HG03565 (cell line): Measurements from ENCODE around the gene MALRD1.

Source experiments
- ATAC-seq: cut with Tn5 transposase; IDR thresholded peaks from one replicate; pipeline ENCODE4 v1.9.1; 2021; ENCODE audit warnings: mild to moderate bottlenecking, moderate library complexity; ENCODE audit not compliant: unreplicated experiment

Gene MALRD1

GRCh38 chr10:19332304-19332703, 283.7 kb downstream of the MALRD1 start:
- ATAC-seq = no peak

- no peak for ATAC-seq
These were observed 285.0 kb downstream of the MALRD1 start for GRCh38 chr10:19333631-19334030.

GRCh38 chr10:19347621-19348020, 299.0 kb downstream of the MALRD1 start:
- ATAC-seq = no peak

- no peak for ATAC-seq
These were observed 318.6 kb downstream of the MALRD1 start for GRCh38 chr10:19367176-19367575.

- ATAC-seq = no peak
These were observed 325.4 kb downstream of the MALRD1 start for GRCh38 chr10:19373988-19374387.

GRCh38 chr10:19385846-19386450, 337.3 kb downstream of the MALRD1 start:
- ATAC-seq = no peak

GRCh38 chr10:19408924-19409323, 360.3 kb downstream of the MALRD1 start:
- no peak for ATAC-seq

GRCh38 chr10:19411119-19411518, 362.5 kb downstream of the MALRD1 start:
- no peak for ATAC-seq

GRCh38 chr10:19412531-19412930, 363.9 kb downstream of the MALRD1 start:
- ATAC-seq = no peak

GRCh38 chr10:19416164-19416563, 367.6 kb downstream of the MALRD1 start:
- no peak for ATAC-seq

GRCh38 chr10:19417740-19418139, 369.1 kb downstream of the MALRD1 start:
- no peak for ATAC-seq

GRCh38 chr10:19421674-19422073, 373.1 kb downstream of the MALRD1 start:
- ATAC-seq = no peak

- ATAC-seq = no peak
These were observed 377.4 kb downstream of the MALRD1 start for GRCh38 chr10:19426034-19426433.

- ATAC-seq = no peak
These were observed 383.2 kb downstream of the MALRD1 start for GRCh38 chr10:19431622-19432351.

- ATAC-seq = no peak
These were observed 401.3 kb downstream of the MALRD1 start for GRCh38 chr10:19449860-19450259.

GRCh38 chr10:19451356-19451755, 402.8 kb downstream of the MALRD1 start:
- no peak for ATAC-seq

GRCh38 chr10:19451937-19452336, 403.3 kb downstream of the MALRD1 start:
- ATAC-seq = no peak

GRCh38 chr10:19453967-19454366, 405.4 kb downstream of the MALRD1 start:
- ATAC-seq = no peak

GRCh38 chr10:19461588-19461987, 413.0 kb downstream of the MALRD1 start:
- ATAC-seq = no peak

GRCh38 chr10:19466709-19467108, 418.1 kb downstream of the MALRD1 start:
- ATAC-seq = no peak

GRCh38 chr10:19468413-19468812, 419.8 kb downstream of the MALRD1 start:
- no peak for ATAC-seq

- no peak for ATAC-seq
These were observed 420.9 kb downstream of the MALRD1 start for GRCh38 chr10:19469521-19469920.

- ATAC-seq = no peak
These were observed 431.3 kb downstream of the MALRD1 start for GRCh38 chr10:19479854-19480253.
